H7 (cell line): Measurements from ENCODE around the gene DGKI. TPM values are rescaled to one million over a fixed set of nuclear protein-coding genes. Genes with fewer than 3 reads are reported as not detected.

Source experiments
- DNase-seq: peaks from one replicate; pipeline ENCODE4 v3.0.0; 2012
- H3K27me3 ChIP-seq: 2 replicates; pipeline ENCODE4 v1.6.0; 2011; ENCODE audit warnings: mild to moderate bottlenecking, low read length; ENCODE audit not compliant: control insufficient read depth, insufficient read depth
- H3K36me3 ChIP-seq: replicated peaks from 2 replicates; pipeline ENCODE4 v1.5.1; 2011; ENCODE audit warnings: low read length; ENCODE audit not compliant: control insufficient read depth, insufficient read depth
- H3K4me3 ChIP-seq: 2 replicates; pipeline ENCODE4 v1.5.1; 2011; ENCODE audit warnings: low read depth, mild to moderate bottlenecking, control low read depth, low read length, moderate library complexity; ENCODE audit not compliant: insufficient read depth
- total RNA-seq: library from RNA; depleted of rRNA; stranded (reverse); fragments of >200 nt; shearing (Covaris generic); gene quantifications from 2 replicates; pipeline ENCODE4 v1.2.3, GENCODE V29; 2014

The DGKI gene
- total RNA-seq, 1 experiment from 2014 or later, result 0.14 TPM

DNA sequence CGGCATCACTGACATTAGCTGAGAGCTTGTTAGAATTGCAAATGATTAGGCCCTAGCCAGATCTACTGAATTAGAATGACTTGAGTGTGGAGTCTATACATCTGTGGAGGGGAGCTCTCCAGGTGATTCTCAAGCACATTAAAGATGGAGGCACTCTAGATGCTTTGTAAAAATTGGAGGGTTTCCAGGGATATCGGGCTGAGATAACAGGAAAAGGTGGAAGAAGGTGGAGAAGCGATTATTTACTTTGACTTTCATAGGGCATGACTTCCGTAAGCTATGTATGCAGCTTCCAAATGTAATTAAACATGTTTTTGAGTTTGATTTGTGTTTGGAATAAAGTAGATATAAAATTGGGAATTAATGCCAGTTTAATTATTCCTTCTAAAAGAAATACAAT is 268.2 kb downstream of the DGKI start:
- H3K4me3 ChIP-seq, result no peak overlapping the region
- no peak for DNase-seq
- no peaks in the 10 kb centered on the region for H3K36me3 ChIP-seq
- no peaks in the 10 kb centered on the region for H3K27me3 ChIP-seq

DNA sequence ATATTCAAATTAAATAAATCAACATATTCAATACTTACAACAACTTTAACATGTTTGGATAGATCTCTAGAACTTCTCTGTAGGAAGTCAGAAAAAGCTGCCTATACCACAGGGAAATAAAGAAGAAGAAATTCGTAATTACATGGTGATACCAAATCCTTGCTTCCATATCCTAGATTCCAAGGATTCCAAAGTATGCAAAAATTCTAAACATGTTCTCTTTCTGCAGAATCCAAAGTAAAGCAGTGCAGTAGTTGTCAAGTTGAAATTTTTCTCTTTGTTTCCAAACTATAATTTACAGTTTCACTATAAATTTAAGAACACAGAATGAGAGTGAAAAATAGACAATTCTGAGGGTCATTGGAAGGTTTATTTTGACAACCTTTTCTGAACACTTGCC is 269.6 kb downstream of the DGKI start:
- DNase-seq, result no peak
- no peak overlapping the region for H3K4me3 ChIP-seq
- H3K27me3 ChIP-seq, result no peaks in the 10 kb centered on the region
- H3K36me3 ChIP-seq, result no peaks in the 10 kb centered on the region

GRCh38 chr7:137576481-137576880 is 270.3 kb downstream of the DGKI start:
- no peak for DNase-seq
- H3K27me3 ChIP-seq, result no peaks in the 10 kb centered on the region
- H3K36me3 ChIP-seq, result no peaks in the 10 kb centered on the region
- no peak overlapping the region for H3K4me3 ChIP-seq

GRCh38 chr7:137574812-137575211 is 272.0 kb downstream of the DGKI start:
- no peaks in the 10 kb centered on the region for H3K36me3 ChIP-seq

GRCh38 chr7:137572056-137572784 is 274.6 kb downstream of the DGKI start:
- no peaks in the 10 kb centered on the region for H3K27me3 ChIP-seq
- no peak overlapping the region for H3K4me3 ChIP-seq
- DNase-seq, result no peak
- H3K36me3 ChIP-seq, result no peaks in the 10 kb centered on the region

More at GRCh38 chr7:137574812-137575211, 272.0 kb downstream of the DGKI start:
- Histone ChIP-seq H3K27me3 (no peaks in the 10 kb centered on the region), H3K4me3 (no peak overlapping the region)
- no peak for DNase-seq

- Histone ChIP-seq H3K36me3 (no peaks in the 10 kb centered on the region), H3K4me3 (no peak overlapping the region), H3K27me3 (no peaks in the 10 kb centered on the region)
- DNase-seq, result peak; percentile 67
These were observed 282.1 kb downstream of the DGKI start for GRCh38 chr7:137564677-137565076.

DNA sequence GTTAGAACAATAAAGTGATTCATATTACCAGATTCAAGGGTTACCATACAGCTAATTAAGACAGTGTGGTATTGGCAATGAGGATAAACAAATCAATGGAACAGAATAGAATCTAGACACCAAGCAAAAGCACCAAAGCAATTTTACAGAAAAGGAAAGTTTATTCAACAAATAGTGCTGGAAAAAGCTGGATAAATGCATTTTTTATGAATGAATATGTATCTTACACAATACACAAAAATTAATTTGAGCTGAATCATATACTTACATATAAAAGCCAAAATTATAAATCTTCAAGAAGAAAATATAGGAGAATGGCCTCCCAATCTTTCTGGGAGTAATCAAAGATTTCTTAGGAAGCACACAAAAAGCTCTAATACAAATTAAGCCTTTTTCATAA is 282.8 kb downstream of the DGKI start:
- Histone ChIP-seq H3K36me3 (no peaks in the 10 kb centered on the region), H3K27me3 (no peaks in the 10 kb centered on the region), H3K4me3 (no peak overlapping the region)
- no peak for DNase-seq

- no peak for DNase-seq
- Histone ChIP-seq H3K4me3 (no peak overlapping the region), H3K36me3 (no peaks in the 10 kb centered on the region), H3K27me3 (no peaks in the 10 kb centered on the region)
These were observed 299.3 kb downstream of the DGKI start for GRCh38 chr7:137547485-137547884.

DNA sequence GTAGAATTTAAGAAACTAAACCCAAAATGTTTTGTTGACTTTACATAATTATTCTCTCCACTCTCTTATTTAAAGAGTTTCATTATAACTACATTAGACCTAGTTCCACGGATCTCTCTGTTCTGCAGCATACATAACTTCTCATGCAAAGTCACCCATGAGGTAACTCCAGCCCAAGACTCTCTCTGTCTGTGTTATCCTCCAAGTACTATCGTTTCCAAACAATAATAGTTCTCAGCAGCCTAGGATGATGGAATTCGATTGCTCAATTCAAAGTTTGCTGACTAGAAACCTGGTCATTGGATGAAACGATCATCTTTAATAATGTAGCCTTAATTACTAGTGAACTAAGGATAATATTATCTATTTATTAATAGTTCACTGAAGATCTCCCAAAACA is 300.1 kb downstream of the DGKI start:
- DNase-seq, result no peak
- H3K36me3 ChIP-seq, result no peaks in the 10 kb centered on the region
- H3K4me3 ChIP-seq, result no peak overlapping the region
- H3K27me3 ChIP-seq, result no peaks in the 10 kb centered on the region

- no peak for DNase-seq
- Histone ChIP-seq H3K27me3 (no peaks in the 10 kb centered on the region), H3K4me3 (no peak overlapping the region), H3K36me3 (no peaks in the 10 kb centered on the region)
These were observed 300.8 kb downstream of the DGKI start for GRCh38 chr7:137546009-137546408.

GRCh38 chr7:137545059-137545716 is 301.6 kb downstream of the DGKI start:
- Histone ChIP-seq H3K4me3 (no peak overlapping the region), H3K27me3 (no peaks in the 10 kb centered on the region), H3K36me3 (no peaks in the 10 kb centered on the region)
- DNase-seq, result no peak

GRCh38 chr7:137544453-137545058 is 302.2 kb downstream of the DGKI start:
- no peaks in the 10 kb centered on the region for H3K27me3 ChIP-seq
- H3K4me3 ChIP-seq, result no peak overlapping the region
- no peaks in the 10 kb centered on the region for H3K36me3 ChIP-seq
- DNase-seq, result no peak

- Histone ChIP-seq H3K27me3 (no peaks in the 10 kb centered on the region), H3K4me3 (no peak overlapping the region)
- no peak for DNase-seq
These were observed 307.6 kb downstream of the DGKI start for GRCh38 chr7:137539111-137539715.

GRCh38 chr7:137538361-137538762 is 308.4 kb downstream of the DGKI start:
- Histone ChIP-seq H3K36me3 (no peaks in the 10 kb centered on the region), H3K4me3 (no peak overlapping the region), H3K27me3 (no peaks in the 10 kb centered on the region)
- DNase-seq, result no peak

More at GRCh38 chr7:137539111-137539715, 307.6 kb downstream of the DGKI start:
- H3K36me3 ChIP-seq, result no peaks in the 10 kb centered on the region

GRCh38 chr7:137535579-137535978 is 311.2 kb downstream of the DGKI start:
- no peaks in the 10 kb centered on the region for H3K27me3 ChIP-seq
- H3K36me3 ChIP-seq, result no peaks in the 10 kb centered on the region
- no peak overlapping the region for H3K4me3 ChIP-seq
- DNase-seq, result no peak
